22Rv1 (cell line): ENCODE results near the gene POLR1H.
"Not testable (repeated sequence)": the region's sequence is repeated elsewhere in the genome, so short reads cannot be mapped to it uniquely, and the experiment has no call there.

Source experiments
- H3K27ac ChIP-seq: fragments of 450-650 bp; 2 replicates; pipeline ENCODE4 v1.5.1; 2017
- ZFX ChIP-seq: fragments of 450-650 bp; IDR thresholded peaks from 2 replicates; pipeline ENCODE4 v1.6.1; 2017; ENCODE audit warnings: antibody characterized with exemption, borderline replicate concordance
- TF ChIP-seq, protein P1 (sequence below): fragments of 450-650 bp; IDR thresholded peaks from 2 replicates; pipeline ENCODE4 v1.5.1; 2017; ENCODE audit warnings: mild to moderate bottlenecking

The POLR1H gene, protein sequence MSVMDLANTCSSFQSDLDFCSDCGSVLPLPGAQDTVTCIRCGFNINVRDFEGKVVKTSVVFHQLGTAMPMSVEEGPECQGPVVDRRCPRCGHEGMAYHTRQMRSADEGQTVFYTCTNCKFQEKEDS

DNA sequence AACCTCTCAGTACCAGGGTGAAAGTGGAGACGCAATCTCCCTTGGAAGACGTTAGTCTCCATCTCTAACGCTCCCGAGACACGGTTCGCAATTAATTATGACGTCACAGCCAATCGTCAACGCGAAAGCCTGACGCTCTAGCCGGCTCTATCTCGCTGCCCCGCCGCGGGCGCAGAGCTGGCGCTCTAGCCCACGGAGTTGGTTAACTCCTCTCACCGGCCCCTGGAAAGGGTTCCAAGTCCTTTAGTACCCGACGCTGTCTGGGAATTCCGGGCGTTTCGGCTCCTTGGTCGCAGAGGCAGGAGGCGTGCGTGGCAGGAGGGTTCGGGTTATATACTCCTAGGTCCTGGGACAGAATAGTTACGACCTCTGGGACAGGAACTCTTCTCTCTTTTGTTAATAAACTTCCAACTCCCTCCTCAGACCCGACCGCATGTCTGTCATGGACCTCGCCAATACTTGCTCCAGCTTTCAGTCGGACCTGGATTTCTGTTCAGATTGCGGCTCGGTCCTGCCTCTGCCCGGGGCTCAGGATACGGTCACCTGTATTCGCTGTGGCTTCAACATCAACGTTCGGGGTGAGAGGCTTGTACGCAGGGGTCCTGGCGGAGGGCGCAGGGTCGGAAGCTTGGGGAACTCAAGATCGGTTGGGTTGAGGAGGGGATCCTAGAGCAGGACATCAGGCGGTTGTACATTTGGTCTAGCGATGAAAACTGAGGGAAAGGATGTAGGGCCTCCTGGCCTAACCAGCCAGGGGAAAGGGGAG, at the start of gene POLR1H:
POLR1H (plus strand) TSS at position 174 of the 766 bp plus-strand sequence; CDS start at position 434, 260 bp downstream.
- TF ChIP-seq, protein P1, sequence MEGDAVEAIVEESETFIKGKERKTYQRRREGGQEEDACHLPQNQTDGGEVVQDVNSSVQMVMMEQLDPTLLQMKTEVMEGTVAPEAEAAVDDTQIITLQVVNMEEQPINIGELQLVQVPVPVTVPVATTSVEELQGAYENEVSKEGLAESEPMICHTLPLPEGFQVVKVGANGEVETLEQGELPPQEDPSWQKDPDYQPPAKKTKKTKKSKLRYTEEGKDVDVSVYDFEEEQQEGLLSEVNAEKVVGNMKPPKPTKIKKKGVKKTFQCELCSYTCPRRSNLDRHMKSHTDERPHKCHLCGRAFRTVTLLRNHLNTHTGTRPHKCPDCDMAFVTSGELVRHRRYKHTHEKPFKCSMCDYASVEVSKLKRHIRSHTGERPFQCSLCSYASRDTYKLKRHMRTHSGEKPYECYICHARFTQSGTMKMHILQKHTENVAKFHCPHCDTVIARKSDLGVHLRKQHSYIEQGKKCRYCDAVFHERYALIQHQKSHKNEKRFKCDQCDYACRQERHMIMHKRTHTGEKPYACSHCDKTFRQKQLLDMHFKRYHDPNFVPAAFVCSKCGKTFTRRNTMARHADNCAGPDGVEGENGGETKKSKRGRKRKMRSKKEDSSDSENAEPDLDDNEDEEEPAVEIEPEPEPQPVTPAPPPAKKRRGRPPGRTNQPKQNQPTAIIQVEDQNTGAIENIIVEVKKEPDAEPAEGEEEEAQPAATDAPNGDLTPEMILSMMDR = no peak
- TF ChIP-seq ZFX = no peak
- H3K27ac ChIP-seq = peak within 1 kb of the TSS; percentile 89

DNA sequence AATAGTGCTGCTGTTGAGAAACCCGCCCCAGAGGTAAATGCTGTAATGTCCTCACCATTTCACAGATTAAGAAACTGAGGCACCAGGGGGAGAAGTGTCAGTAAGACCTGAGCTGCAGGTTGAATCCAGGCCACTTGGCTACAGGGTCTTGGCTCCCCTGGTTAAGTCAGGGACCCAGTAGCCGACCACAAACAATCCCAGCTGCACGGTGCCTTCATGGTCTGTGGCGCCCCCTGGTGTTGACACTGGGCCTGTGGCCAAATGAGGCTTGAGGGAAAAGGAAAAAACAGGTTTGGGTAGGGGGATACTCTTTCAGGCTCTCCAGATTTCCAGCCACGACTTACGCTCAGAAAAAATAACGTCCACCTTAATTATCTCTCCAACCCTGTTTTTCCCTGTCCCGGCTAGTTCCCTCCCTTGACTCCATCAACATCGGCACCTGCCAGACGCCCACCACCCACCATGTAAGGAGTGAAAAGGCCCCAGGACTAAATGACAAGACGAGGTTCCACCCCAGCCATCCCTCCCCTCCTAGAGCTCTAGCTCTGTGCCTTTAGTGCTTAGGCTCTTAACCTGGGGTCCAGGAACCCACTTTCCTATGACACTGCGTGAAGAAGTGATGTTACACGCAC, 47.7 kb upstream of the POLR1H start:
- H3K27ac ChIP-seq = no peak overlapping the region
- TF ChIP-seq, protein P1 = peak; percentile 66
- TF ChIP-seq ZFX = no peak

DNA sequence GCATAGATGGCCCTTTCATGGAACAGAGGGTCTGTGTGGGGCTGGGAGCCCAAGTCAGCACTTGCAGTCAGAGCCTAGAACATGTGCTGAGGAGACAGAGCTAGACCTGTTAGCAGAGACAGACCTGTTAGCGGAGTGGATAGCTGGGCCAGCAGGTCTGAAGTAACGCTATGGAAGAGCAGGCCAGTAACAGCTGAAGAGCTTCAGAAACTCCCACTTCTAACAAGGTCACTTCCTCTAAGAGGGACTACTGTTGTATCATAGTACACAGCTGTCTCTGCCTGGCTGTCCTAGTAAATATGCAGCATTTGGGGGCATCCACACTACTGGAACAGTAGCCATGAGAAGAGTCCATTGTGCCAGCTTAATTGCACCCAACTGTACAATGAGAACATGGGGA, 41.2 kb upstream of the POLR1H start:
- H3K27ac ChIP-seq = no peak overlapping the region
- TF ChIP-seq, protein P1 = no peak
- no peak for TF ChIP-seq ZFX

DNA sequence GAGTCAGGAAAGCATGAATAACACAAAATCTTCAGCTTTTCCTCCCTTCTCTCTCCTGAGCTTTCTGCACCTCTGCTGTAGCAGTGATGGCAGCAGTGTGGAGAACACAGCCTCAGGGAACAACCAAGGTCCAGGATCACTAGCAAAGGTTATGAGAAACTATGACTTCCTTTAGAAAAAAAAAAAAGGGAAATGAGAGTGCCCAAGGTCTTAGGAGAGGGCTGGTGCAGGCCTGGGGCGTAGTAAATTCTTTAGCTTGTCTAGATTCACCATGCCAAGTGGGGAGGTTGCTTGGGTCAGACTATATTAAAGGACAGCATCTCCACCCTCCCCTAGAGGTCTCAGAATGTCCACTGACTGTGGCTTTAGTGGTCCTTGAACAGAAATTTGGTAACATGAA, 40.4 kb upstream of the POLR1H start:
- TF ChIP-seq, protein P1 = no peak
- TF ChIP-seq ZFX = no peak
- H3K27ac ChIP-seq = no peak overlapping the region

DNA sequence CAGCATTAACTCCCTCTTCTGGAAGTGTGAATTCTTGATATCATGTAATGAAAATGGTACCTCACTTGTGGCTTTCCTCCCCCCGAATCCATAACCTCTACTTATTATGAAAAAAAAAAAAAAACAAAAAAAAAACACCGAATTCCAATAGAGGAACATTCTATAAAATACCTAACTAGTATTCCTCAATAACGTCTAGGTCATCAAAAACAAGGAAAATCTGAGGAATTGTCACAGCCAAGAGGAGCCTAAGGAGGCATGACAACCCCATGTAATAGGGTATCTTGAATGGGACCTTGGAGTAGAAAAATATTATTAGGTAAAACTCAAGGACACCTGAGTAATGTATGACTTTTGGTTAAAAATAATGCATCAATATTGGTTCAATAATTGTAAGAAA, 38.9 kb upstream of the POLR1H start:
- TF ChIP-seq, protein P1 = no peak
- TF ChIP-seq ZFX = no peak
- H3K27ac ChIP-seq = no peak overlapping the region

DNA sequence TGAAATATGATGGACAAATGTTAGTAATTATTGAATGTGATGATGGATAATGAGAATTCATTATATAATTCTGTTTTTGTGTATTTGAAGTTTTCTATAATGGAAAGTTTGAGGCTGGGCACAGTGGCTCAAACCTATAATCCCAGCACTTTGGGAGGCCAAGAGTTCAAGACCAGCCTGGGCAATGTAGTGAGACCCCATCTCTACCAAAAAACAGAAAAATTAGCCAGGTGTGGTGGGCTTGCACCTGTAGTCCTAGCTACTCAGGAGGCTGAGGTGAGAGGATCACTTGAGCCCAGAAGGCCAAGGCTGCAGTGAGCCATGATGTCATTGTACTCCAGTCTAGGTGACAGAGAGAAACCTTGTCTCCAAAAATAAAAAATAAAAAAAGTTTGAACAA, 38.4 kb upstream of the POLR1H start:
- H3K27ac ChIP-seq = not testable (repeated sequence)

DNA sequence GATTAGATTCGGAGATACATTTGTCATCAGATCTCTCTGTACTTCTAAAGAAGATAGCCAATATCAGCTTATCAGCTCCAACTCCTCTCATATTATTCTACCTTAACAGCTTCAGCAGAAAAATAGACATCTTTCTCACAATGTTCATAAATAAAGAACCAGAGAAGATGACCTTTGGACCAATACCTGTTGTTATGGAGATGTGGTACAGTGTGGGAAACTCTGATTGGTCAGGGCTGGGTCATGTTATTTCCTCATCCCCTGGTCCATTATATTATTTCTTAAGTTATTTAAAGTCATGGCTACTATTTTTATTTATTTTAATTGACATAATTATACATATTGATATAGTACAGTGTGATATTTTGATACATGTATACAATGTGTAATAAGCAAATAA, 35.9 kb upstream of the POLR1H start:
- no peak overlapping the region for H3K27ac ChIP-seq
- no peak for TF ChIP-seq ZFX
- TF ChIP-seq, protein P1 = no peak
